Measurements from ENCODE around the gene ARHGAP27.

- no peak for TF ChIP-seq CTCF (conservative IDR thresholded peaks at IDR 0.05)
- TF ChIP-seq EZH2 (IDR thresholded peaks at IDR 0.05; ENCODE audit: low read depth), result no peak
Observed at GRCh38 chr17:45388604-45389325, 43.9 kb downstream of the ARHGAP27 start.

All from PC-9 (cell line).